SK-N-MC (cell line): Measurements from ENCODE around the gene LYRM4.

Experiments
- DNase-seq: peaks from one replicate; pipeline ENCODE4 v3.0.0-alpha.2; 2011; ENCODE audit warnings: low read depth, low spot score
- H3K27ac ChIP-seq: fragments of 200-600 bp; sonication (generic); 2 replicates; pipeline ENCODE4 v1.5.1; 2016; ENCODE audit warnings: mixed run types
- H3K36me3 ChIP-seq: fragments of 200-600 bp; sonication (generic); 2 replicates; pipeline ENCODE4 v1.6.1; 2017; ENCODE audit warnings: antibody characterized with exemption, low read length, mixed read lengths; ENCODE audit not compliant: insufficient read depth
- H3K4me3 ChIP-seq: fragments of 200-600 bp; sonication (generic); 2 replicates; pipeline ENCODE4 v1.5.1; 2016
- H3K9ac ChIP-seq: fragments of 200-600 bp; sonication (generic); 2 replicates; pipeline ENCODE4 v1.8.0; 2017; ENCODE audit warnings: mixed run types, mixed read lengths; ENCODE audit not compliant: insufficient read length
- H3K9me3 ChIP-seq: fragments of 200-600 bp; sonication (generic); 2 replicates; pipeline ENCODE4 v1.6.1; 2017; ENCODE audit warnings: low read depth, mild to moderate bottlenecking, antibody characterized with exemption, low read length, moderate library complexity, mixed read lengths
- EZH2 ChIP-seq: fragments of 200-600 bp; sonication (generic); IDR thresholded peaks from one replicate; pipeline ENCODE4 v1.6.1; 2017; ENCODE audit warnings: antibody characterized with exemption
- FOXP2 ChIP-seq: optimal IDR thresholded peaks from 2 replicates; pipeline ENCODE3; 2011; ENCODE audit warnings: mild to moderate bottlenecking, moderate library complexity; ENCODE audit not compliant: insufficient read depth; ENCODE audit errors: extremely low read length, control extremely low read depth
- POLR2AphosphoS5 ChIP-seq: IDR thresholded peaks from 2 replicates; pipeline ENCODE4 v1.6.1; 2012; ENCODE audit warnings: mild to moderate bottlenecking, low read depth, low read length, borderline replicate concordance

Gene LYRM4

GRCh38 chr6:5096482-5096881 is 164.3 kb downstream of the LYRM4 start:
- Histone ChIP-seq H3K27ac (no peak overlapping the region), H3K9ac (no peak overlapping the region), H3K36me3 (no peaks in the 10 kb centered on the region), H3K9me3 (no peaks in the 10 kb centered on the region), H3K4me3 (no peak overlapping the region)
- no peak for TF ChIP-seq POLR2AphosphoS5
- no peak for TF ChIP-seq EZH2
- no peak for TF ChIP-seq FOXP2
- no peak for DNase-seq

- no peak overlapping the region for H3K9ac ChIP-seq
- H3K27ac ChIP-seq = no peak overlapping the region
- TF ChIP-seq FOXP2 (no peak), EZH2 (no peak), POLR2AphosphoS5 (no peak)
- no peaks in the 10 kb centered on the region for H3K9me3 ChIP-seq
- no peak for DNase-seq
- H3K4me3 ChIP-seq = no peak overlapping the region
- H3K36me3 ChIP-seq = no peaks in the 10 kb centered on the region
Observed at GRCh38 chr6:5095236-5095635, 165.5 kb downstream of the LYRM4 start.

- H3K36me3 ChIP-seq = no peaks in the 10 kb centered on the region
- no peak overlapping the region for H3K4me3 ChIP-seq
- H3K9ac ChIP-seq = no peak overlapping the region
- TF ChIP-seq EZH2 (no peak), FOXP2 (no peak), POLR2AphosphoS5 (no peak)
- no peak for DNase-seq
- no peaks in the 10 kb centered on the region for H3K9me3 ChIP-seq
- no peak overlapping the region for H3K27ac ChIP-seq
Observed at GRCh38 chr6:5094327-5094726, 166.4 kb downstream of the LYRM4 start.

GRCh38 chr6:5093231-5094015 is 167.3 kb downstream of the LYRM4 start:
- no peak overlapping the region for H3K9ac ChIP-seq

GRCh38 chr6:5091210-5092069 is 169.3 kb downstream of the LYRM4 start:
- no peak for TF ChIP-seq EZH2
- TF ChIP-seq FOXP2 = no peak
- TF ChIP-seq POLR2AphosphoS5 = no peak
- H3K9me3 ChIP-seq = no peaks in the 10 kb centered on the region
- H3K27ac ChIP-seq = no peak overlapping the region
- DNase-seq = no peak
- H3K9ac ChIP-seq = no peak overlapping the region
- H3K4me3 ChIP-seq = no peak overlapping the region
- H3K36me3 ChIP-seq = no peaks in the 10 kb centered on the region

More at GRCh38 chr6:5093231-5094015, 167.3 kb downstream of the LYRM4 start:
- TF ChIP-seq EZH2 (no peak), POLR2AphosphoS5 (no peak), FOXP2 (no peak)
- Histone ChIP-seq H3K36me3 (no peaks in the 10 kb centered on the region), H3K9me3 (no peaks in the 10 kb centered on the region), H3K27ac (no peak overlapping the region), H3K4me3 (no peak overlapping the region)
- no peak for DNase-seq

GRCh38 chr6:5090603-5091002 is 170.1 kb downstream of the LYRM4 start:
- Histone ChIP-seq H3K4me3 (no peak overlapping the region), H3K9me3 (no peaks in the 10 kb centered on the region), H3K27ac (no peak overlapping the region), H3K36me3 (no peaks in the 10 kb centered on the region), H3K9ac (no peak overlapping the region)
- TF ChIP-seq EZH2 (no peak), FOXP2 (no peak), POLR2AphosphoS5 (no peak)
- DNase-seq = no peak

GRCh38 chr6:5089481-5090438 is 171.0 kb downstream of the LYRM4 start:
- no peaks in the 10 kb centered on the region for H3K9me3 ChIP-seq
- no peak overlapping the region for H3K27ac ChIP-seq
- H3K36me3 ChIP-seq = no peaks in the 10 kb centered on the region
- no peak overlapping the region for H3K9ac ChIP-seq
- TF ChIP-seq FOXP2 = no peak
- no peak for TF ChIP-seq EZH2
- TF ChIP-seq POLR2AphosphoS5 = no peak
- no peak overlapping the region for H3K4me3 ChIP-seq
- no peak for DNase-seq

GRCh38 chr6:5088780-5089179 is 172.0 kb downstream of the LYRM4 start:
- Histone ChIP-seq H3K9me3 (no peaks in the 10 kb centered on the region), H3K36me3 (no peaks in the 10 kb centered on the region), H3K9ac (no peak overlapping the region), H3K27ac (no peak overlapping the region), H3K4me3 (no peak overlapping the region)
- no peak for DNase-seq
- TF ChIP-seq EZH2 (no peak), POLR2AphosphoS5 (no peak), FOXP2 (no peak)
